Stimulated activated CD8-positive, alpha-beta memory T cell treated with anti-CD3 and anti-CD28 coated beads, Interleukin-2, amount 100 ng/mL, for 1 hour (primary cell): ENCODE data around the gene CERS3.

Experiments
- DNase-seq, 2 donors: peaks; one replicate each; pipeline ENCODE4 v3.0.0-alpha.2; 2020; ENCODE audit warnings: low read depth in 2 of 2

Gene CERS3

GRCh38 chr15:100528833-100529428 is at the start of gene CERS3:
TSS of gene CERS3 (minus strand) at chr15:100528950. CDS start at chr15:100501849, 27,101 bp downstream.
- DNase-seq: no peak

GRCh38 chr15:100573526-100573925 is 44.8 kb upstream of the CERS3 start:
- no peak for DNase-seq

- no peak for DNase-seq
Measured at GRCh38 chr15:100572362-100572983, 43.7 kb upstream of the CERS3 start.

- no peak for DNase-seq
Measured at GRCh38 chr15:100571592-100572167, 42.9 kb upstream of the CERS3 start.

- DNase-seq: no peak
Measured at GRCh38 chr15:100570735-100571313, 42.1 kb upstream of the CERS3 start.

- DNase-seq: no peak
Measured at GRCh38 chr15:100570275-100570674, 41.5 kb upstream of the CERS3 start.

GRCh38 chr15:100569391-100569790 is 40.6 kb upstream of the CERS3 start:
- DNase-seq: no peak

GRCh38 chr15:100566850-100567628 is 38.3 kb upstream of the CERS3 start:
- DNase-seq: no peak

GRCh38 chr15:100565591-100565990 is 36.8 kb upstream of the CERS3 start:
- DNase-seq: no peak

- no peak for DNase-seq
Measured at GRCh38 chr15:100560323-100560722, 31.6 kb upstream of the CERS3 start.

GRCh38 chr15:100559330-100559729 is 30.6 kb upstream of the CERS3 start:
- DNase-seq: no peak

- no peak for DNase-seq
Measured at GRCh38 chr15:100558771-100559254, 30.1 kb upstream of the CERS3 start.

- no peak for DNase-seq
Measured at GRCh38 chr15:100553468-100553867, 24.7 kb upstream of the CERS3 start.

- DNase-seq: no peak
Measured at GRCh38 chr15:100547961-100548360, 19.2 kb upstream of the CERS3 start.

- no peak for DNase-seq
Measured at GRCh38 chr15:100544946-100545345, 16.2 kb upstream of the CERS3 start.

- no peak for DNase-seq
Measured at GRCh38 chr15:100544338-100544841, 15.6 kb upstream of the CERS3 start.

- DNase-seq: no peak
Measured at GRCh38 chr15:100542290-100542689, 13.5 kb upstream of the CERS3 start.

- no peak for DNase-seq
Measured at GRCh38 chr15:100537331-100537730, 8.6 kb upstream of the CERS3 start.

GRCh38 chr15:100536733-100537132 is 8.0 kb upstream of the CERS3 start:
- no peak for DNase-seq

- DNase-seq: no peak
Measured at GRCh38 chr15:100533886-100534285, 5.1 kb upstream of the CERS3 start.

- no peak for DNase-seq
Measured at GRCh38 chr15:100531823-100532327, 3.1 kb upstream of the CERS3 start.

- no peak for DNase-seq
Measured at GRCh38 chr15:100531204-100531603, 2.5 kb upstream of the CERS3 start.
